ENCODE data around the gene LYRM4. TPM values are rescaled to one million over a fixed set of nuclear protein-coding genes. Genes with fewer than 3 reads are reported as not detected.

LYRM4 gene
- total and polyA plus RNA-seq, 2 experiments from 2014 or later = 51.0 to 62.0 TPM

DNA sequence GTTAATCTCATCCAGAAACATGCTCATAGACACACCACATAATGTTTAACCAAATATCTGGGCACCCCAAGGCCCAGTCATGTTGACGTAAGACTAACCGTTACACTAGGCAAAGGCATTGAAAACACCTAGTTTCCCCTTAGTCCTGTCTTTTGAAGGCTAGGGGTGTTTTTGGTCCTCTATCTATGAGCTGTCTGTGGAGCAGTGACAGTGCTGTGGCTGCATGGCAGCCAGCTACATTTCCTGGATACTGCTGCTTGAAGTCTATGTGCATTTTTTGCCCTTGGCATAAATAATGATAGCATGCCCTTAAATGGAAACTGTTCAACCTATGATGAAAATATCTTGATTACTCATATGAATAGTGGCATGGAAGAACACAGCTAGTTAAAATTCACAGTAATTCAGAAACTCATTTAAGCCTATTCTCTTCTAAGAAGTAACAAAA lies 19.2 kb upstream of the LYRM4 start (continued):
- TF ChIP-seq EZH2 (IDR thresholded peaks at IDR 0.05; ENCODE audit: low read depth, unreplicated experiment) (no peak), POLR2AphosphoS5 (IDR thresholded peaks at IDR 0.05; ENCODE audit: low read depth) (no peak), REST (IDR thresholded peaks at IDR 0.05; ENCODE audit: unreplicated experiment) (no peak), ZNF114 (CRISPR knock-in tag; IDR thresholded peaks at IDR 0.05) (no peak), JUNB (IDR thresholded peaks at IDR 0.05; ENCODE audit: unreplicated experiment) (no peak)
- TF ChIP-seq, protein P1, sequence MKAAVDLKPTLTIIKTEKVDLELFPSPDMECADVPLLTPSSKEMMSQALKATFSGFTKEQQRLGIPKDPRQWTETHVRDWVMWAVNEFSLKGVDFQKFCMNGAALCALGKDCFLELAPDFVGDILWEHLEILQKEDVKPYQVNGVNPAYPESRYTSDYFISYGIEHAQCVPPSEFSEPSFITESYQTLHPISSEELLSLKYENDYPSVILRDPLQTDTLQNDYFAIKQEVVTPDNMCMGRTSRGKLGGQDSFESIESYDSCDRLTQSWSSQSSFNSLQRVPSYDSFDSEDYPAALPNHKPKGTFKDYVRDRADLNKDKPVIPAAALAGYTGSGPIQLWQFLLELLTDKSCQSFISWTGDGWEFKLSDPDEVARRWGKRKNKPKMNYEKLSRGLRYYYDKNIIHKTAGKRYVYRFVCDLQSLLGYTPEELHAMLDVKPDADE (IDR thresholded peaks at IDR 0.05) = no peak

DNA sequence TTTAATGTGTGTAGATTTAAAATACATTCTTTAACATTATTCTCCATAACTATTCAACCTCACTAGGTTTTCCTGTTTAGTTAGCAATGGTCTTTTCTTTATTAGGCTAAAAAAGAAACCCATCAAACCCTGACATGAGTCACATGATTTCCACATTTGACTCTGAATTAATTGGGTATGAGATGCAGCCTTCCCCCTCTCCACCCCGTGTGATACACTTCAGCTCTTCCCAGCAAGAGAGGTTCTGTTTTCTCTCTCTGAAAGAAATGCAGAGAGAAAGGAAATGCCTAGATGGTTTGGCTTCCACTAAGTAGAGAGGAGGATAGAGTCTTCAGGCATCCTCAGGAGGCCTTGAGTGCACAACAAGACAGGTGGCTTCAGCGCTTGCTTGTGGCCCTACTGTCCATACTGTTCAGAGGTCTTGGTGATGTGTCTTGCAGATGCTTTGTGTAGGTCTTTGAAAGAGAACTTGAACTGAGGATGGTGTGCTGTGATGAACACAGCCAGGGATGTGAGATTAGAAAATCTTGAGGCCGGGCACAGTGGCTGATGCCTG lies 17.9 kb upstream of the LYRM4 start:
- no peak overlapping the region for H3K4me3 ChIP-seq
- peak overlapping the region; percentile 83 for H3K27ac ChIP-seq (ENCODE audit: low read depth)
- peaks cover 12% of the 10 kb centered on the region for H3K79me2 ChIP-seq (replicated peaks; ENCODE audit: insufficient read depth)
- Mint-ChIP-seq H3K4me3 (no peak overlapping the region), H3K27me3 (ENCODE audit: insufficient read depth, low read depth, poor library complexity) (peaks cover 10% of the 10 kb centered on the region), H3K9me3 (no peaks in the 10 kb centered on the region; the same call in 2 of the 3 replicates), H3K27ac (peak overlapping the region; percentile 89), H3K36me3 (ENCODE audit: low read depth) (no peaks in the 10 kb centered on the region), H3K4me1 (peaks cover 36% of the 10 kb centered on the region)
- DNase-seq (ENCODE audit: low spot score) = no peak
- no peaks in the 10 kb centered on the region for H3F3A ChIP-seq (replicated peaks; ENCODE audit: low read depth)
- H3K27me3 ChIP-seq (ENCODE audit: insufficient read depth) = no peaks in the 10 kb centered on the region
- H3K4me2 ChIP-seq = peak overlapping the region; percentile 19; the same call in 1 of the 2 replicates
- H2AFZ ChIP-seq = no peak overlapping the region
- no peaks in the 10 kb centered on the region for H3K9me2 ChIP-seq (ENCODE audit: insufficient read depth)
- TF ChIP-seq CREB1 (CRISPR knock-in tag; IDR thresholded peaks at IDR 0.05; ENCODE audit: low read depth) (no peak), EZH2phosphoT487 (IDR thresholded peaks at IDR 0.05; ENCODE audit: unreplicated experiment) (no peak)
- no peaks in the 10 kb centered on the region; the same call in 1 of the 2 replicates for H4K20me1 ChIP-seq (replicated peaks; ENCODE audit: insufficient read depth)
- H3K36me3 ChIP-seq (ENCODE audit: insufficient read depth) = no peaks in the 10 kb centered on the region
- ATAC-seq = no peak; the same call in 2 of the 3 replicates
- peaks cover 23% of the 10 kb centered on the region for H3K4me1 ChIP-seq (ENCODE audit: insufficient read depth)

DNA sequence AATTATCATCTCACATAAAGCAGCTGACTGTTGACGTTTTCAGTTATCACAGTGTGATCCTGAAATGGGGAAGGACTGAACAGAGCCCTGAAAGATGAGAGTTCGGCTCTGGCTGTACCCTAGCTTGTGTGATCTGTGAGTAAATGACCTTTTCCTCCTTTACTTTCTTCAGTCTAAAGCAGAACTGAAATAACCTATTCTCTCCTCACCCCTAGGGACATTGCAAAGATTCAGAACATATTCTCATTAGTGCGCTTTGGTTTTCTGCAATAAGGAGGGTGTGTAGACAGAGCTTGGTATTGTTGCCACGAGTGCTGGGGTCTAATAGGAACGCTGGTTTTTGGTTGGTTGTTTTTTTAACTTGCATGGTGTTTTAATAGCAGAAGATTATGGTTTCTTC lies 17.3 kb upstream of the LYRM4 start:
- H3K4me3 Mint-ChIP-seq = no peak overlapping the region
- no peak overlapping the region for H3K4me3 ChIP-seq
- H3K79me2 ChIP-seq (replicated peaks; ENCODE audit: insufficient read depth) = peaks cover 12% of the 10 kb centered on the region
- H3K9me3 Mint-ChIP-seq = no peaks in the 10 kb centered on the region; the same call in 2 of the 3 replicates
- H3K27ac Mint-ChIP-seq = peak overlapping the region; percentile 46; the same call in 1 of the 2 replicates
- H3K27ac ChIP-seq (ENCODE audit: low read depth) = no peak overlapping the region
- H3K4me1 Mint-ChIP-seq = peaks cover 36% of the 10 kb centered on the region
- H3K36me3 Mint-ChIP-seq (ENCODE audit: low read depth) = no peaks in the 10 kb centered on the region
- H3K27me3 Mint-ChIP-seq (ENCODE audit: insufficient read depth, low read depth, poor library complexity) = peaks cover 10% of the 10 kb centered on the region
- DNase-seq (ENCODE audit: low spot score) (no peak), ATAC-seq (no peak)
- H3K36me3 ChIP-seq (ENCODE audit: insufficient read depth) = no peaks in the 10 kb centered on the region
- H3K4me1 ChIP-seq (ENCODE audit: insufficient read depth) = peaks cover 23% of the 10 kb centered on the region
- no peak overlapping the region for H3K4me2 ChIP-seq
- no peaks in the 10 kb centered on the region for H3F3A ChIP-seq (replicated peaks; ENCODE audit: low read depth)
- H3K9me2 ChIP-seq (ENCODE audit: insufficient read depth) = no peaks in the 10 kb centered on the region
- H3K27me3 ChIP-seq (ENCODE audit: insufficient read depth) = no peaks in the 10 kb centered on the region
- no peak overlapping the region for H2AFZ ChIP-seq
- no peaks in the 10 kb centered on the region; the same call in 1 of the 2 replicates for H4K20me1 ChIP-seq (replicated peaks; ENCODE audit: insufficient read depth)
- TF ChIP-seq, protein P2, sequence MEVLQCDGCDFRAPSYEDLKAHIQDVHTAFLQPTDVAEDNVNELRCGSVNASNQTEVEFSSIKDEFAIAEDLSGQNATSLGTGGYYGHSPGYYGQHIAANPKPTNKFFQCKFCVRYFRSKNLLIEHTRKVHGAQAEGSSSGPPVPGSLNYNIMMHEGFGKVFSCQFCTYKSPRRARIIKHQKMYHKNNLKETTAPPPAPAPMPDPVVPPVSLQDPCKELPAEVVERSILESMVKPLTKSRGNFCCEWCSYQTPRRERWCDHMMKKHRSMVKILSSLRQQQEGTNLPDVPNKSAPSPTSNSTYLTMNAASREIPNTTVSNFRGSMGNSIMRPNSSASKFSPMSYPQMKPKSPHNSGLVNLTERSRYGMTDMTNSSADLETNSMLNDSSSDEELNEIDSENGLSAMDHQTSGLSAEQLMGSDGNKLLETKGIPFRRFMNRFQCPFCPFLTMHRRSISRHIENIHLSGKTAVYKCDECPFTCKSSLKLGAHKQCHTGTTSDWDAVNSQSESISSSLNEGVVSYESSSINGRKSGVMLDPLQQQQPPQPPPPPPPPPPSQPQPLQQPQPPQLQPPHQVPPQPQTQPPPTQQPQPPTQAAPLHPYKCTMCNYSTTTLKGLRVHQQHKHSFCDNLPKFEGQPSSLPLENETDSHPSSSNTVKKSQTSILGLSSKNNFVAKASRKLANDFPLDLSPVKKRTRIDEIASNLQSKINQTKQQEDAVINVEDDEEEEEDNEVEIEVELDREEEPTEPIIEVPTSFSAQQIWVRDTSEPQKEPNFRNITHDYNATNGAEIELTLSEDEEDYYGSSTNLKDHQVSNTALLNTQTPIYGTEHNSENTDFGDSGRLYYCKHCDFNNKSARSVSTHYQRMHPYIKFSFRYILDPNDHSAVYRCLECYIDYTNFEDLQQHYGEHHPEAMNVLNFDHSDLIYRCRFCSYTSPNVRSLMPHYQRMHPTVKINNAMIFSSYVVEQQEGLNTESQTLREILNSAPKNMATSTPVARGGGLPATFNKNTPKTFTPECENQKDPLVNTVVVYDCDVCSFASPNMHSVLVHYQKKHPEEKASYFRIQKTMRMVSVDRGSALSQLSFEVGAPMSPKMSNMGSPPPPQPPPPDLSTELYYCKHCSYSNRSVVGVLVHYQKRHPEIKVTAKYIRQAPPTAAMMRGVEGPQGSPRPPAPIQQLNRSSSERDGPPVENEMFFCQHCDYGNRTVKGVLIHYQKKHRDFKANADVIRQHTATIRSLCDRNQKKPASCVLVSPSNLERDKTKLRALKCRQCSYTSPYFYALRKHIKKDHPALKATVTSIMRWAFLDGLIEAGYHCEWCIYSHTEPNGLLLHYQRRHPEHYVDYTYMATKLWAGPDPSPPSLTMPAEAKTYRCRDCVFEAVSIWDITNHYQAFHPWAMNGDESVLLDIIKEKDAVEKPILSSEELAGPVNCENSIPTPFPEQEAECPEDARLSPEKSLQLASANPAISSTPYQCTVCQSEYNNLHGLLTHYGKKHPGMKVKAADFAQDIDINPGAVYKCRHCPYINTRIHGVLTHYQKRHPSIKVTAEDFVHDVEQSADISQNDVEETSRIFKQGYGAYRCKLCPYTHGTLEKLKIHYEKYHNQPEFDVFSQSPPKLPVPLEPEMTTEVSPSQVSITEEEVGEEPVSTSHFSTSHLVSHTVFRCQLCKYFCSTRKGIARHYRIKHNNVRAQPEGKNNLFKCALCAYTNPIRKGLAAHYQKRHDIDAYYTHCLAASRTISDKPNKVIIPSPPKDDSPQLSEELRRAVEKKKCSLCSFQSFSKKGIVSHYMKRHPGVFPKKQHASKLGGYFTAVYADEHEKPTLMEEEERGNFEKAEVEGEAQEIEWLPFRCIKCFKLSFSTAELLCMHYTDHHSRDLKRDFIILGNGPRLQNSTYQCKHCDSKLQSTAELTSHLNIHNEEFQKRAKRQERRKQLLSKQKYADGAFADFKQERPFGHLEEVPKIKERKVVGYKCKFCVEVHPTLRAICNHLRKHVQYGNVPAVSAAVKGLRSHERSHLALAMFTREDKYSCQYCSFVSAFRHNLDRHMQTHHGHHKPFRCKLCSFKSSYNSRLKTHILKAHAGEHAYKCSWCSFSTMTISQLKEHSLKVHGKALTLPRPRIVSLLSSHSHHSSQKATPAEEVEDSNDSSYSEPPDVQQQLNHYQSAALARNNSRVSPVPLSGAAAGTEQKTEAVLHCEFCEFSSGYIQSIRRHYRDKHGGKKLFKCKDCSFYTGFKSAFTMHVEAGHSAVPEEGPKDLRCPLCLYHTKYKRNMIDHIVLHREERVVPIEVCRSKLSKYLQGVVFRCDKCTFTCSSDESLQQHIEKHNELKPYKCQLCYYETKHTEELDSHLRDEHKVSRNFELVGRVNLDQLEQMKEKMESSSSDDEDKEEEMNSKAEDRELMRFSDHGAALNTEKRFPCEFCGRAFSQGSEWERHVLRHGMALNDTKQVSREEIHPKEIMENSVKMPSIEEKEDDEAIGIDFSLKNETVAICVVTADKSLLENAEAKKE (CRISPR knock-in tag; IDR thresholded peaks at IDR 0.05) = no peak
